Fibroblast of lung (primary cell): ENCODE data around the gene CREM. TPM values are rescaled to one million over a fixed set of nuclear protein-coding genes. Genes with fewer than 3 reads are reported as not detected.
"Not testable (repeated sequence)": the region's sequence is repeated elsewhere in the genome, so short reads cannot be mapped to it uniquely, and the experiment has no call there.

Source experiments
- DNase-seq, 2 donors: peaks; one replicate each; pipeline versions ENCODE4 v3.0.0 to v3.0.0-alpha.2; 2010; ENCODE audit warnings: low read depth in 2 of 2
- H2AFZ ChIP-seq: 2 replicates; pipeline ENCODE4 v1.5.1; 2012; ENCODE audit warnings: low read length, control low read depth, inconsistent platforms
- H3K27ac ChIP-seq: 2 replicates; pipeline ENCODE4 v1.5.1; 2011; ENCODE audit warnings: low read length, control low read depth; ENCODE audit not compliant: insufficient read depth
- H3K27me3 ChIP-seq: 2 replicates; pipeline ENCODE4 v1.5.1; 2011; ENCODE audit warnings: mild to moderate bottlenecking, low read length; ENCODE audit not compliant: control insufficient read depth, insufficient read depth
- H3K36me3 ChIP-seq: 2 replicates; pipeline ENCODE4 v1.5.1; 2011; ENCODE audit warnings: low read length; ENCODE audit not compliant: control insufficient read depth, insufficient read depth
- H3K4me1 ChIP-seq: 2 replicates; pipeline ENCODE4 v1.5.1; 2011; ENCODE audit warnings: low read length; ENCODE audit not compliant: control insufficient read depth, insufficient read depth; ENCODE audit errors: extremely low read depth
- H3K4me2 ChIP-seq: 2 replicates; pipeline ENCODE4 v1.5.1; 2011; ENCODE audit warnings: low read length, control low read depth; ENCODE audit not compliant: insufficient read depth; ENCODE audit errors: extremely low read depth
- H3K4me3 ChIP-seq, 4 experiments: fragments of 200-600 bp in 1 of 4; sonication (generic) in 1 of 4; replicated peaks in 1 of 4; 2 replicates each; pipeline ENCODE4 v1.5.1; 2011 to 2016; ENCODE audit warnings: low read length in 4 of 4, low read depth in 3 of 4, mild to moderate bottlenecking in 3 of 4, control low read depth in 2 of 4, inconsistent platforms in 1 of 4, mixed read lengths in 1 of 4; ENCODE audit not compliant: insufficient read depth in 1 of 4; ENCODE audit errors: control extremely low read depth in 1 of 4
- H3K79me2 ChIP-seq: 2 replicates; pipeline ENCODE4 v1.5.1; 2012; ENCODE audit warnings: mild to moderate bottlenecking, low read length, inconsistent platforms; ENCODE audit not compliant: control insufficient read depth, insufficient read depth
- H3K9ac ChIP-seq: 2 replicates; pipeline ENCODE4 v1.5.1; 2011; ENCODE audit warnings: mild to moderate bottlenecking, low read length, control low read depth; ENCODE audit not compliant: insufficient read depth
- H3K9me3 ChIP-seq: 2 replicates; pipeline ENCODE4 v1.5.1; 2012; ENCODE audit warnings: low read depth, low read length; ENCODE audit not compliant: control insufficient read depth, insufficient read depth
- H4K20me1 ChIP-seq: 2 replicates; pipeline ENCODE4 v1.5.1; 2011; ENCODE audit warnings: low read length; ENCODE audit not compliant: control insufficient read depth, insufficient read depth; ENCODE audit errors: extremely low read depth
- EZH2 ChIP-seq: IDR thresholded peaks from 2 replicates; pipeline ENCODE4 v1.5.1; 2012; ENCODE audit warnings: low read length, control low read depth, mild to moderate bottlenecking; ENCODE audit errors: missing control alignments
- polyA plus RNA-seq, 2 donors: library from polyadenylated mRNA; depleted of rRNA in 1 of 2; stranded (reverse) in 1 of 2; unstranded in 1 of 2; fragments of >200 nt; gene quantifications; 2 replicates each; pipeline ENCODE4 v1.2.1, GENCODE V29; 2011 to 2012; ENCODE audit warnings: missing spikeins in 1 of 2
- total RNA-seq: library from RNA; depleted of rRNA; stranded (reverse); fragments of >200 nt; gene quantifications from 2 replicates; pipeline ENCODE4 v1.2.1, GENCODE V29; 2014
- TF ChIP-seq, protein P1 (sequence below), 2 donors: IDR thresholded peaks in 1 of 2; conservative IDR thresholded peaks in 1 of 2; 1 replicate in 1 of 2; 2 replicates in 1 of 2; pipeline ENCODE4 v1.5.1; 2011 to 2012; ENCODE audit warnings: low read length in 2 of 2, control low read depth in 1 of 2, inconsistent platforms in 1 of 2, low read depth in 1 of 2, mild to moderate bottlenecking in 1 of 2

CREM gene
- total and polyA plus RNA-seq, 2 donors (not counting 1 experiment from before 2014, with no cell fraction given) = 29.9 to 32.1 TPM

GRCh38 chr10:35214607-35215020 lies 88.0 kb downstream of the CREM start:
- Histone ChIP-seq H3K79me2 (no peaks in the 10 kb centered on the region), H3K9ac (no peak overlapping the region), H2AFZ (no peak overlapping the region), H3K27me3 (no peaks in the 10 kb centered on the region), H3K9me3 (no peaks in the 10 kb centered on the region), H3K36me3 (no peaks in the 10 kb centered on the region), H3K27ac (no peak overlapping the region), H3K4me2 (no peak overlapping the region), H3K4me1 (no peaks in the 10 kb centered on the region), H4K20me1 (no peaks in the 10 kb centered on the region), H3K4me3 (no peak overlapping the region)
- no peak for TF ChIP-seq EZH2
- TF ChIP-seq, protein P1, sequence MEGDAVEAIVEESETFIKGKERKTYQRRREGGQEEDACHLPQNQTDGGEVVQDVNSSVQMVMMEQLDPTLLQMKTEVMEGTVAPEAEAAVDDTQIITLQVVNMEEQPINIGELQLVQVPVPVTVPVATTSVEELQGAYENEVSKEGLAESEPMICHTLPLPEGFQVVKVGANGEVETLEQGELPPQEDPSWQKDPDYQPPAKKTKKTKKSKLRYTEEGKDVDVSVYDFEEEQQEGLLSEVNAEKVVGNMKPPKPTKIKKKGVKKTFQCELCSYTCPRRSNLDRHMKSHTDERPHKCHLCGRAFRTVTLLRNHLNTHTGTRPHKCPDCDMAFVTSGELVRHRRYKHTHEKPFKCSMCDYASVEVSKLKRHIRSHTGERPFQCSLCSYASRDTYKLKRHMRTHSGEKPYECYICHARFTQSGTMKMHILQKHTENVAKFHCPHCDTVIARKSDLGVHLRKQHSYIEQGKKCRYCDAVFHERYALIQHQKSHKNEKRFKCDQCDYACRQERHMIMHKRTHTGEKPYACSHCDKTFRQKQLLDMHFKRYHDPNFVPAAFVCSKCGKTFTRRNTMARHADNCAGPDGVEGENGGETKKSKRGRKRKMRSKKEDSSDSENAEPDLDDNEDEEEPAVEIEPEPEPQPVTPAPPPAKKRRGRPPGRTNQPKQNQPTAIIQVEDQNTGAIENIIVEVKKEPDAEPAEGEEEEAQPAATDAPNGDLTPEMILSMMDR (conservative IDR thresholded peaks at IDR 0.05 in 1 of 2, IDR thresholded peaks at IDR 0.05 in 1 of 2; ENCODE audit: low read depth in 1 of 2, low read length in 2 of 2) = no peak
- DNase-seq = no peak

DNA sequence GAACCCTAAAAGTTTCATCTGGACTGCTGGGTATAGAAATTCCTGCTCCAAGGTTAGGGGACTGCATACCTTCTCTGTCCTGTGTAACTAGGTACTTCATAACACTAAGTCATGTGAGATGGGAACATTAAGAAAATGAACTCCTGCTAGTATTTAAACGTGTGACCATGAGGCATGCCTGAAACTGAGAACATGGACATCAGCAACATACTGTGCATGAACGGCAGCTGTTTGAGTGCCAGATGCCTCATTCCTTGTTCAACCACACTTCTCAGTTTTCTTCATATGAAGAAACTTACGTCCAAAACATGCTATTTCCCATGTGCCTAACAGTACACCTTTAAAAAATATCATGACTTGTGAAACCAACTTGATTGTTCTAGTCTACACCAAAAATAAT lies 88.5 kb downstream of the CREM start:
- H3K4me3 ChIP-seq = no peak overlapping the region
- no peak overlapping the region for H3K27ac ChIP-seq
- H3K9me3 ChIP-seq = no peaks in the 10 kb centered on the region
- no peaks in the 10 kb centered on the region for H3K4me1 ChIP-seq
- no peaks in the 10 kb centered on the region for H4K20me1 ChIP-seq
- no peak overlapping the region for H3K4me2 ChIP-seq
- H3K79me2 ChIP-seq = no peaks in the 10 kb centered on the region
- H3K27me3 ChIP-seq = no peaks in the 10 kb centered on the region
- no peak overlapping the region for H2AFZ ChIP-seq
- H3K36me3 ChIP-seq = no peaks in the 10 kb centered on the region
- TF ChIP-seq, protein P1 (conservative IDR thresholded peaks at IDR 0.05 in 1 of 2, IDR thresholded peaks at IDR 0.05 in 1 of 2; ENCODE audit: low read depth in 1 of 2, low read length in 2 of 2) = no peak
- TF ChIP-seq EZH2 = no peak
- no peak for DNase-seq
- H3K9ac ChIP-seq = no peak overlapping the region

DNA sequence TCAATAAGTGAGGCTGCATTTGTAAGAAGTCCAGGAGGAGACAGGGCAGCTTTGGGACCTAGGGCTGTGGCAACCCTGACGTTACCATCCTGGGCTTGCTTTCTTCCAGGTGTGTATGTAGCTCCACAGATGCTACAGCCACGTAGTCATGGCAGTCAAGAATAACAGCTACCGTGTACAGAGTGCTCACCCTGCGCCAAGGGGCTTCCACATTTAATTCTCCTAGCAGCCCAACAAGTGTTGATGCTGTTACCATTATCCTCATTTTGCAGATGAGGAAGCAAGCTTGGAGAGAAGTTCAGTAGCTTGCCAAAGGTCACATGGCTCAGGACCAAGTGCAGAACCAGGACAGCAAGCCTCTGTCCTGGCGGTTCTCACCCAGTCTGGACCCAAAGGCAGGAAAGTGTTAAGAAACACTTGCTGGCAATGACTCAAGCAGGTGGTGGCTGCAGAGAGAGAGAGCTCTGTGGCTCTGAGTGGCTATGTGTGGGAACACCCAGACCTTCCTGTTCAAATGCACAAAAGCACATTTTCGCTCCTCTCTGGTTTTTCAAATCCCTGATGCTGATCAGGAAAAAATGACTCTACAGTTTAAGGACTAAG lies 89.8 kb downstream of the CREM start:
- Histone ChIP-seq H3K27ac (no peak overlapping the region), H3K4me1 (no peaks in the 10 kb centered on the region), H3K4me3 (no peak overlapping the region), H2AFZ (no peak overlapping the region), H3K27me3 (no peaks in the 10 kb centered on the region), H3K4me2 (no peak overlapping the region), H3K36me3 (no peaks in the 10 kb centered on the region), H3K9ac (no peak overlapping the region), H3K79me2 (no peaks in the 10 kb centered on the region), H3K9me3 (no peaks in the 10 kb centered on the region), H4K20me1 (no peaks in the 10 kb centered on the region)
- DNase-seq = peak; percentile 23 to 36
- TF ChIP-seq, protein P1 (conservative IDR thresholded peaks at IDR 0.05 in 1 of 2, IDR thresholded peaks at IDR 0.05 in 1 of 2; ENCODE audit: low read depth in 1 of 2, low read length in 2 of 2) = no peak
- no peak for TF ChIP-seq EZH2

DNA sequence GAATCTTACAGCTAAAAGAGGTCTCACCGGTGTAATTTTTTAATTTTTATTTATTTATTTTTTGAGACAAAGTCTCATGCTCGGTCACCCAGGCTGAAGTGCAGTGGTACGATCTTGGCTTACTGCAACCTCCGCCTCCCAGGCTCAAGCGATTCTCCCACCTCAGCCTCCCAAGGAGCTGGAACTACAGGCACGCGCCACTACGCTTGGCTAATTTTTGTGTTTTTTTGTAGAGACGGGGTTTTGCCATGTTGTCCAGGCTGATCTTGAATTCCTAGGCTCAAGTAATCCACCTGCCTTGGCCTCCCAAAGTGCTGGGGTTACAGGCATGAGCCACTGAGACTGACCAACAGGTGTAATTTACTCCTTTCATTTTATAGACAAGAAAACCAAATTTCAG lies 90.3 kb downstream of the CREM start:
- not testable (repeated sequence) for DNase-seq, H3K79me2 ChIP-seq, H3K4me2 ChIP-seq, H3K9ac ChIP-seq, H2AFZ ChIP-seq, H4K20me1 ChIP-seq, H3K27me3 ChIP-seq, H3K9me3 ChIP-seq, H3K36me3 ChIP-seq, H3K4me1 ChIP-seq, H3K27ac ChIP-seq, H3K4me3 ChIP-seq
